CD4-positive, alpha-beta T cell (primary cell): Measurements from ENCODE around the gene SACM1L. TPM values are rescaled to one million over a fixed set of nuclear protein-coding genes. Genes with fewer than 3 reads are reported as not detected.

Source experiments
- ATAC-seq: fragments of 200-7000 bp; cut with Tn5 transposase; one replicate; pipeline ENCODE4 v1.10.0; 2022; ENCODE audit warnings: mild to moderate bottlenecking; ENCODE audit not compliant: poor library complexity
- CTCF ChIA-PET: fragments of 350-600 bp; sonication (Branson Sonifier 250); formaldehyde crosslinking; loops from one replicate; lab custom pipeline; 2021; ENCODE audit warnings: antibody characterized with exemption, inconsistent platforms; lab: Charles Lee
- POLR2A ChIA-PET: fragments of 350-600 bp; sonication (Branson Sonifier 250); formaldehyde crosslinking; loops from one replicate; lab custom pipeline; 2021; ENCODE audit warnings: antibody characterized with exemption, inconsistent platforms; lab: Charles Lee
- DNase-seq, 14 experiments: peaks; one replicate each; pipeline ENCODE4 v3.0.0-alpha.2; 2013 to 2020; ENCODE audit warnings: mixed read lengths in 2 of 14
- H3K27ac ChIP-seq, 2 donors: one replicate each; pipeline versions ENCODE4 v1.5.1 to v1.7.0; 2013; ENCODE audit warnings: low read length in 2 of 2, low read depth in 1 of 2, mild to moderate bottlenecking in 1 of 2
- H3K27me3 ChIP-seq, 2 experiments: 1 replicate in 1 of 2; 2 replicates in 1 of 2; pipeline versions ENCODE4 v1.6.1 to v1.7.0; 2013; ENCODE audit warnings: low read length in 2 of 2, control low read depth in 1 of 2, mild to moderate bottlenecking in 1 of 2, moderate library complexity in 1 of 2; ENCODE audit not compliant: insufficient read depth in 2 of 2, control insufficient read depth in 1 of 2
- H3K36me3 ChIP-seq: one replicate; pipeline ENCODE4 v1.6.1; 2013; ENCODE audit warnings: low read length, control low read depth; ENCODE audit not compliant: insufficient read depth
- H3K4me1 ChIP-seq: one replicate; pipeline ENCODE4 v1.6.1; 2013; ENCODE audit warnings: low read length, control low read depth; ENCODE audit not compliant: insufficient read depth
- H3K4me3 ChIP-seq: one replicate; pipeline ENCODE4 v1.5.1; 2013; ENCODE audit warnings: mild to moderate bottlenecking, low read length, moderate library complexity
- H3K9me3 ChIP-seq, 2 experiments: 1 replicate in 1 of 2; 2 replicates in 1 of 2; pipeline versions ENCODE4 v1.6.1 to v1.7.0; 2013; ENCODE audit warnings: low read length in 2 of 2, mild to moderate bottlenecking in 2 of 2, control low read depth in 1 of 2, moderate library complexity in 1 of 2; ENCODE audit not compliant: control insufficient read depth in 1 of 2, insufficient read depth in 1 of 2
- H3K27ac Mint-ChIP-seq: one replicate; pipeline ENCODE4 v1.8.0; 2020; ENCODE audit warnings: mixed read lengths
- H3K27me3 Mint-ChIP-seq: one replicate; pipeline ENCODE4 v1.8.0; 2021; ENCODE audit warnings: mixed read lengths
- H3K36me3 Mint-ChIP-seq: one replicate; pipeline ENCODE4 v1.8.0; 2021; ENCODE audit warnings: low read depth, mixed read lengths
- H3K4me1 Mint-ChIP-seq: one replicate; pipeline ENCODE4 v1.8.0; 2021; ENCODE audit warnings: low read depth, mixed read lengths
- H3K4me3 Mint-ChIP-seq: one replicate; pipeline ENCODE4 v1.8.0; 2020; ENCODE audit warnings: mild to moderate bottlenecking, mixed read lengths
- H3K9me3 Mint-ChIP-seq: one replicate; pipeline ENCODE4 v1.8.0; 2020; ENCODE audit warnings: mixed read lengths
- CTCF ChIP-seq: fragments of 200-600 bp; IDR thresholded peaks from one replicate; pipeline ENCODE4 v1.8.0; 2022; ENCODE audit warnings: antibody characterized with exemption, mild to moderate bottlenecking
- intact Hi-C, 2 experiments: fragments of 100-400 bp; cut with DNase I in 1 of 2; cut with micrococcal nuclease in 1 of 2; formaldehyde crosslinking; loops; one replicate each; pipeline versions ENCODE4 v1.15.1 to v1.9.0; 2023 to 2025; cut with DNase I, micrococcal nuclease
- total RNA-seq, 174 experiments: library from RNA in 2 of 174; stranded (reverse) in 2 of 174; gene quantifications; one replicate each; pipeline ENCODE4 v1.2.3 and lab custom pipeline; 2021 to 2026

The SACM1L gene
- total RNA-seq, 2 experiments from 2014 or later, result 41.9 to 44.3 TPM

DNA sequence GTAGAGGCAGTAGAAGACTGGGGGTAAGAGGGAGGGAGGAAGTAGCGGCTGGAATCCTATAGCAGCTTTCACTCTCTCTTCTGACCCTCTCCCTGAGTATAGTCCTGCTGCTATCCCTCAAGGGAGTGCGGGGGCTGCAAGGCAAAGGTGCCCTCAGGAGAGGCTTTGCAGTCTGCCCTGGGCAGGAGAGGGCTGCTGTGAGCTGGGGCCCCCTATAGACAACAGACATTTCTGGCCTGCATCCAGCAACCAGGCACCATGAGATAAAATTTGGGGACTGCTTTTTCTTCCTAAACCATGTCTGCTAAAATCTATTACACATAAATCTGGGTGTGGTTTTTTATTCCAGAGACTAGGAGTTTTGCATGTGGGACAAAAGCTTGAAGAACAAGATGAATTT lies 48.0 kb downstream of the SACM1L start:
- TF ChIP-seq CTCF, result no peak

GRCh38 chr3:45739991-45740390 lies 50.8 kb downstream of the SACM1L start:
- no peak overlapping the region for H3K27ac ChIP-seq
- TF ChIP-seq CTCF, result no peak
- H3K4me3 ChIP-seq, result no peak overlapping the region
- peaks cover 11% of the 10 kb centered on the region for H3K4me1 ChIP-seq
- H3K27me3 Mint-ChIP-seq, result no peaks in the 10 kb centered on the region
- DNase-seq, result no peak
- H3K9me3 Mint-ChIP-seq, result no peaks in the 10 kb centered on the region
- CTCF ChIA-PET, result no interaction called here
- H3K27me3 ChIP-seq, result no peaks in the 10 kb centered on the region
- POLR2A ChIA-PET, result no interaction called here
- H3K36me3 ChIP-seq, result peaks cover 94% of the 10 kb centered on the region
- no peaks in the 10 kb centered on the region for H3K9me3 ChIP-seq
- no peak overlapping the region for H3K4me3 Mint-ChIP-seq
- ATAC-seq, result no peak
- peaks cover 90% of the 10 kb centered on the region for H3K36me3 Mint-ChIP-seq
- H3K27ac Mint-ChIP-seq, result peak overlapping the region; percentile 45
- peaks cover 33% of the 10 kb centered on the region for H3K4me1 Mint-ChIP-seq
- intact Hi-C loops, result no loop called here

More for the DNA sequence above, 48.0 kb downstream of the SACM1L start:
- peaks cover 91% of the 10 kb centered on the region for H3K36me3 Mint-ChIP-seq
- no peak overlapping the region for H3K4me3 Mint-ChIP-seq
- peaks cover 11% of the 10 kb centered on the region for H3K4me1 ChIP-seq
- no peaks in the 10 kb centered on the region for H3K27me3 ChIP-seq
- H3K9me3 ChIP-seq, result no peaks in the 10 kb centered on the region
- peaks cover 30% of the 10 kb centered on the region for H3K4me1 Mint-ChIP-seq
- POLR2A ChIA-PET, result interaction anchor here (1.4 kb wide), 1 partner anchor 12 kb away, joined by 3 read pairs; no protein-coding TSS in a partner anchor
- ATAC-seq, result no peak
- no peaks in the 10 kb centered on the region for H3K9me3 Mint-ChIP-seq
- DNase-seq, result no peak
- H3K27ac Mint-ChIP-seq, result no peak overlapping the region
- CTCF ChIA-PET, result no interaction called here
- no peak overlapping the region for H3K4me3 ChIP-seq
- H3K36me3 ChIP-seq, result peaks cover 94% of the 10 kb centered on the region
- no peaks in the 10 kb centered on the region for H3K27me3 Mint-ChIP-seq
- no peak overlapping the region for H3K27ac ChIP-seq
- intact Hi-C loops, result no loop called here

DNA sequence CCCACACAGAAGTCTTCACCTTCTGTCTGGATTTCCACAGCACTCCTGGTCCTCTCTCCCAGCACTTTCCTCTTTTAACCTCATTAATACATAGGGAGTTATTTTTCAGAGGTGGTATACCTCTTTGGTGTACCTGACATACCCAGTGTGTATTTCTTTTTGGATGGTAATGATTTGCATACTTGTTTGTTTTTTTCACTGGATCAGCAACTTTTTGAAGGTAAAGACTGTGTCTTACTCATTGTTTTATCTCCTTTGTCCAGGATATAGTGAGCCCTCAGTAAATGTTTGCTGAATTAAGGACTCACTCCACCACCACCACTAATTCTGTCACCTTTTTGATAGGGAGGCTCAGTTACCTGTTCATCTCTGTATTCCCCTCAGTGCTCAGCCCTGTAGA lies 52.1 kb downstream of the SACM1L start:
- no peak for TF ChIP-seq CTCF
- no peak overlapping the region for H3K27ac ChIP-seq

More for the DNA sequence above, 52.1 kb downstream of the SACM1L start:
- no peak overlapping the region for H3K4me3 Mint-ChIP-seq
- H3K9me3 Mint-ChIP-seq, result no peaks in the 10 kb centered on the region
- POLR2A ChIA-PET, result no interaction called here
- Histone ChIP-seq H3K27me3 (no peaks in the 10 kb centered on the region), H3K4me1 (peaks cover 11% of the 10 kb centered on the region), H3K36me3 (peaks cover 89% of the 10 kb centered on the region), H3K4me3 (no peak overlapping the region), H3K9me3 (no peaks in the 10 kb centered on the region)
- CTCF ChIA-PET, result no interaction called here
- H3K27ac Mint-ChIP-seq, result peak overlapping the region; percentile 64
- ATAC-seq, result no peak
- no peak for DNase-seq
- intact Hi-C loops, result no loop called here
- H3K27me3 Mint-ChIP-seq, result no peaks in the 10 kb centered on the region
- H3K36me3 Mint-ChIP-seq, result peaks cover 89% of the 10 kb centered on the region
- peaks cover 33% of the 10 kb centered on the region for H3K4me1 Mint-ChIP-seq
